ENCODE measurements around the gene AGFG2.

- no peak for TF ChIP-seq SMC3 (IDR thresholded peaks at IDR 0.05; ENCODE audit: low read depth, low read length)
- TF ChIP-seq, protein P1, sequence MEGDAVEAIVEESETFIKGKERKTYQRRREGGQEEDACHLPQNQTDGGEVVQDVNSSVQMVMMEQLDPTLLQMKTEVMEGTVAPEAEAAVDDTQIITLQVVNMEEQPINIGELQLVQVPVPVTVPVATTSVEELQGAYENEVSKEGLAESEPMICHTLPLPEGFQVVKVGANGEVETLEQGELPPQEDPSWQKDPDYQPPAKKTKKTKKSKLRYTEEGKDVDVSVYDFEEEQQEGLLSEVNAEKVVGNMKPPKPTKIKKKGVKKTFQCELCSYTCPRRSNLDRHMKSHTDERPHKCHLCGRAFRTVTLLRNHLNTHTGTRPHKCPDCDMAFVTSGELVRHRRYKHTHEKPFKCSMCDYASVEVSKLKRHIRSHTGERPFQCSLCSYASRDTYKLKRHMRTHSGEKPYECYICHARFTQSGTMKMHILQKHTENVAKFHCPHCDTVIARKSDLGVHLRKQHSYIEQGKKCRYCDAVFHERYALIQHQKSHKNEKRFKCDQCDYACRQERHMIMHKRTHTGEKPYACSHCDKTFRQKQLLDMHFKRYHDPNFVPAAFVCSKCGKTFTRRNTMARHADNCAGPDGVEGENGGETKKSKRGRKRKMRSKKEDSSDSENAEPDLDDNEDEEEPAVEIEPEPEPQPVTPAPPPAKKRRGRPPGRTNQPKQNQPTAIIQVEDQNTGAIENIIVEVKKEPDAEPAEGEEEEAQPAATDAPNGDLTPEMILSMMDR (conservative IDR thresholded peaks at IDR 0.05; ENCODE audit: low read depth, low read length): no peak
- TF ChIP-seq POLR2A (IDR thresholded peaks at IDR 0.05; ENCODE audit: low read depth, low read length): 0 out of 2 replicates have a peak, but pooled peaks have one; percentile 22
- TF ChIP-seq RAD21 (IDR thresholded peaks at IDR 0.05; ENCODE audit: low read length): 0 out of 2 replicates have a peak, but pooled peaks have one; percentile 12
These were observed at the start of gene AGFG2 for GRCh38 chr7:100538654-100539435.
